OCI-LY3 (cell line): ENCODE data around the gene OSCP1.

Source experiments
- H2AFZ ChIP-seq: fragments of 200-600, 300-600 bp; shearing (Covaris generic); 2 replicates; pipeline ENCODE4 v1.6.0; 2014; ENCODE audit warnings: antibody characterized with exemption, low read depth, low read length
- H3K27ac ChIP-seq: fragments of 200-600, 300-600 bp; sonication (generic); 2 replicates; pipeline ENCODE4 v1.5.1; 2014; ENCODE audit warnings: mild to moderate bottlenecking, low read length, moderate library complexity, mixed read lengths
- H3K27me3 ChIP-seq: fragments of 200-600, 300-600 bp; sonication (generic); 2 replicates; pipeline ENCODE4 v1.6.1; 2014; ENCODE audit warnings: low read depth, low read length, mixed read lengths
- H3K36me3 ChIP-seq: fragments of 200-600, 300-600 bp; sonication (generic); replicated peaks from 2 replicates; pipeline ENCODE3; 2014; ENCODE audit warnings: low read depth, low read length, mixed read lengths
- H3K4me1 ChIP-seq: fragments of 300-600, 200-600 bp; sonication (generic); 2 replicates; pipeline ENCODE4 v1.6.1; 2014; ENCODE audit warnings: low read length, mixed read lengths
- H3K4me2 ChIP-seq: fragments of 200-600, 300-600 bp; sonication (generic); 2 replicates; pipeline ENCODE4 v1.6.1; 2014; ENCODE audit warnings: low read length, mixed read lengths
- H3K4me3 ChIP-seq: fragments of 300-600, 200-600 bp; sonication (generic); 2 replicates; pipeline ENCODE4 v1.5.1; 2014; ENCODE audit warnings: antibody characterized with exemption, mild to moderate bottlenecking, low read length, moderate library complexity
- H3K79me2 ChIP-seq: fragments of 300-600, 200-600 bp; shearing (Covaris generic); 2 replicates; pipeline ENCODE4 v1.6.1; 2014; ENCODE audit warnings: mild to moderate bottlenecking, low read length, mixed read lengths
- H3K9ac ChIP-seq: fragments of 300-600, 200-600 bp; shearing (Covaris generic); 2 replicates; pipeline ENCODE4 v1.6.0; 2014; ENCODE audit warnings: mild to moderate bottlenecking, low read length, moderate library complexity
- H3K9me3 ChIP-seq: fragments of 200-600, 300-600 bp; shearing (Covaris generic); 2 replicates; pipeline ENCODE4 v1.6.1; 2014; ENCODE audit warnings: low read length, mixed read lengths; ENCODE audit not compliant: insufficient read depth
- H4K20me1 ChIP-seq: fragments of 200-600, 300-600 bp; sonication (generic); 2 replicates; pipeline ENCODE4 v1.6.1; 2016; ENCODE audit warnings: low read length, mixed read lengths; ENCODE audit not compliant: insufficient read depth
- EZH2phosphoT487 ChIP-seq: fragments of 200-600 bp; shearing (Covaris generic); IDR thresholded peaks from 2 replicates; pipeline ENCODE4 v1.6.1; 2018; ENCODE audit warnings: antibody characterized with exemption, mixed run types, low read depth
- TF ChIP-seq, protein P1 (sequence below): fragments of 200-600, 300-600 bp; sonication (generic); IDR thresholded peaks from 2 replicates; pipeline ENCODE4 v1.5.1; 2014; ENCODE audit warnings: antibody characterized with exemption, low read length, low read depth

The OSCP1 gene

GRCh38 chr1:36380143-36380619, 70.1 kb downstream of the OSCP1 start:
- Histone ChIP-seq H2AFZ (no peak overlapping the region), H3K9me3 (no peaks in the 10 kb centered on the region), H4K20me1 (0 out of 2 replicates have a peak, but pooled peaks cover 4% of the 10 kb centered on the region), H3K36me3 (no peaks in the 10 kb centered on the region), H3K4me3 (no peak overlapping the region), H3K27me3 (no peaks in the 10 kb centered on the region), H3K4me2 (no peak overlapping the region), H3K9ac (no peak overlapping the region), H3K27ac (no peak overlapping the region), H3K4me1 (peaks cover 6% of the 10 kb centered on the region), H3K79me2 (peaks cover 14% of the 10 kb centered on the region)
- TF ChIP-seq, protein P1, sequence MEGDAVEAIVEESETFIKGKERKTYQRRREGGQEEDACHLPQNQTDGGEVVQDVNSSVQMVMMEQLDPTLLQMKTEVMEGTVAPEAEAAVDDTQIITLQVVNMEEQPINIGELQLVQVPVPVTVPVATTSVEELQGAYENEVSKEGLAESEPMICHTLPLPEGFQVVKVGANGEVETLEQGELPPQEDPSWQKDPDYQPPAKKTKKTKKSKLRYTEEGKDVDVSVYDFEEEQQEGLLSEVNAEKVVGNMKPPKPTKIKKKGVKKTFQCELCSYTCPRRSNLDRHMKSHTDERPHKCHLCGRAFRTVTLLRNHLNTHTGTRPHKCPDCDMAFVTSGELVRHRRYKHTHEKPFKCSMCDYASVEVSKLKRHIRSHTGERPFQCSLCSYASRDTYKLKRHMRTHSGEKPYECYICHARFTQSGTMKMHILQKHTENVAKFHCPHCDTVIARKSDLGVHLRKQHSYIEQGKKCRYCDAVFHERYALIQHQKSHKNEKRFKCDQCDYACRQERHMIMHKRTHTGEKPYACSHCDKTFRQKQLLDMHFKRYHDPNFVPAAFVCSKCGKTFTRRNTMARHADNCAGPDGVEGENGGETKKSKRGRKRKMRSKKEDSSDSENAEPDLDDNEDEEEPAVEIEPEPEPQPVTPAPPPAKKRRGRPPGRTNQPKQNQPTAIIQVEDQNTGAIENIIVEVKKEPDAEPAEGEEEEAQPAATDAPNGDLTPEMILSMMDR: no peak
- no peak for TF ChIP-seq EZH2phosphoT487

DNA sequence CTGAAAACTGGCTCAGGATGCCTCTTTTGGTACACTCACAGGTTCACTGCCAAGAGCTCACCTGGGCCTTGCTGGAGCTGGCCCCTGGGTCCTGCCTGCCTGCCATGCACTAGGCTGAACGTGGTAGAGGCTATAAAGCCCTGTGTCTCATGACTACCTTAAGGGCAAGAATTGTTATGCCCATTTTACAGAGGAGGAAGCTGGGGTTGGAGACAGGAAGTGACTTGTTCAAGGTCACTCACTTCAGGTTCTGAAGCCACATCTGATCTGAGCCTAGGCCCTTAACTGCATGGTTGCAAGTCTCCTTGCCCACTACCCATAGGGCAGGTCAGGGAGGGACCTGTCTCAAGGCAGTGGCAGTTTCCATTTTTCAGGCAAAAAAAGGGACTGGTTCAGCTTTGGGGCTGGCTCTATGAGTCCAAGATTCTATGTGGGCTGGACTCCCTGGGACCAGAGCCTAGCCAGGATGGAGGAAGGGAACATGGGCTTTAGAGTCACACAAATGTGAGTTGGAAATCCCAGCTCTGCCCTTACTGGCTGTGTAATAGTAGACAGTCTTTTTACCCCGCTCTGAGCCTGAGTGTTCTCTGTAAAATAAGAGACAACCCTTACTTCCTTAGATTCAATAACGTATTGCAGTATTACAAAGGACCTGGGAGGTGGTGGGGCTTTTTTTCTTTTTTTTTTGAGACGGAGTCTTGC, 72.3 kb downstream of the OSCP1 start:
- H3K4me1 ChIP-seq: peaks cover 16% of the 10 kb centered on the region

GRCh38 chr1:36372617-36373016, 77.6 kb downstream of the OSCP1 start:
- Histone ChIP-seq H2AFZ (no peak overlapping the region), H3K27me3 (no peaks in the 10 kb centered on the region), H3K9me3 (no peaks in the 10 kb centered on the region), H3K4me2 (no peak overlapping the region), H3K27ac (no peak overlapping the region), H3K4me1 (peaks cover 19% of the 10 kb centered on the region), H3K36me3 (no peaks in the 10 kb centered on the region), H4K20me1 (peaks cover 4% of the 10 kb centered on the region; the same call in 1 of the 2 replicates), H3K79me2 (peaks cover 3% of the 10 kb centered on the region; the same call in 1 of the 2 replicates), H3K4me3 (no peak overlapping the region), H3K9ac (no peak overlapping the region)
- no peak for TF ChIP-seq EZH2phosphoT487
- TF ChIP-seq, protein P1: no peak

More for the DNA sequence above, 72.3 kb downstream of the OSCP1 start:
- Histone ChIP-seq H3K4me2 (no peak overlapping the region), H3K9ac (no peak overlapping the region), H3K36me3 (no peaks in the 10 kb centered on the region), H3K27ac (no peak overlapping the region), H2AFZ (no peak overlapping the region), H3K9me3 (no peaks in the 10 kb centered on the region), H4K20me1 (no peaks in the 10 kb centered on the region), H3K27me3 (no peaks in the 10 kb centered on the region), H3K79me2 (peaks cover 3% of the 10 kb centered on the region; the same call in 1 of the 2 replicates), H3K4me3 (no peak overlapping the region)
- TF ChIP-seq EZH2phosphoT487: no peak
- TF ChIP-seq, protein P1: no peak

GRCh38 chr1:36369061-36369861, 81.0 kb downstream of the OSCP1 start:
- Histone ChIP-seq H3K4me2 (no peak overlapping the region), H3K9me3 (no peaks in the 10 kb centered on the region), H3K4me3 (no peak overlapping the region), H3K9ac (no peak overlapping the region), H3K27ac (no peak overlapping the region), H3K36me3 (no peaks in the 10 kb centered on the region), H2AFZ (no peak overlapping the region), H4K20me1 (peaks cover 4% of the 10 kb centered on the region; the same call in 1 of the 2 replicates), H3K79me2 (no peaks in the 10 kb centered on the region; the same call in 1 of the 2 replicates), H3K4me1 (peaks cover 22% of the 10 kb centered on the region), H3K27me3 (no peaks in the 10 kb centered on the region)
- TF ChIP-seq, protein P1: peak; percentile 68
- no peak for TF ChIP-seq EZH2phosphoT487
